ENCODE results near the gene SIGLEC14.

Gene SIGLEC14

DNA sequence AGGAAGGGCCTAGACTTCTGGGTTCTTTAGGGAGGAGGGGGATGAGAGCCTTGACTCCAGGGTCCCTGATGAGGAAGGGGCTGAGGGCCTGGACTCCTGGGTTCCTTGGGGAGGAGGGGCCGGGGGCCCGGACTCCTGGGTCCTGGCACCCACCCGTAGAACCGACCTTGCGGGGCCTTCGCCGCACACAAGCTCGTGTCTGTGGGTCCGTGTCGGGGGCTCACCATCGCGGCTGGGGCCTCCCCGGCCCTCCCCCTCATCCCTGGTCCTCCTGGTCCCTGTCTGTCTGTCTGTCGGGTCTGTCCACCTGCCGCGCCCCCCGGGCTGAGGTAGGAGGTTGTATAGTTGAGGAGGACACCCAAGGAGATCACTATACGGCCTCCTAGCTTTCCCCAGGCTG is 45.8 kb upstream of the SIGLEC14 start:
- H3K9ac ChIP-seq (ENCODE audit: low read length) = no peak overlapping the region
- no peaks in the 10 kb centered on the region for H4K20me1 ChIP-seq (ENCODE audit: insufficient read depth, low read length)
- H3K4me2 ChIP-seq (ENCODE audit: low read length) = no peak overlapping the region
- H3K4me1 ChIP-seq (ENCODE audit: insufficient read depth, low read length, severe bottlenecking) = peaks cover 17% of the 10 kb centered on the region
- H3K36me3 ChIP-seq (ENCODE audit: insufficient read depth, low read length) = no peaks in the 10 kb centered on the region
- H3F3A ChIP-seq (ENCODE audit: insufficient read depth, low read length) = no peaks in the 10 kb centered on the region
- no peaks in the 10 kb centered on the region for H3K9me3 ChIP-seq (ENCODE audit: low read length)
- TF ChIP-seq, protein P1, sequence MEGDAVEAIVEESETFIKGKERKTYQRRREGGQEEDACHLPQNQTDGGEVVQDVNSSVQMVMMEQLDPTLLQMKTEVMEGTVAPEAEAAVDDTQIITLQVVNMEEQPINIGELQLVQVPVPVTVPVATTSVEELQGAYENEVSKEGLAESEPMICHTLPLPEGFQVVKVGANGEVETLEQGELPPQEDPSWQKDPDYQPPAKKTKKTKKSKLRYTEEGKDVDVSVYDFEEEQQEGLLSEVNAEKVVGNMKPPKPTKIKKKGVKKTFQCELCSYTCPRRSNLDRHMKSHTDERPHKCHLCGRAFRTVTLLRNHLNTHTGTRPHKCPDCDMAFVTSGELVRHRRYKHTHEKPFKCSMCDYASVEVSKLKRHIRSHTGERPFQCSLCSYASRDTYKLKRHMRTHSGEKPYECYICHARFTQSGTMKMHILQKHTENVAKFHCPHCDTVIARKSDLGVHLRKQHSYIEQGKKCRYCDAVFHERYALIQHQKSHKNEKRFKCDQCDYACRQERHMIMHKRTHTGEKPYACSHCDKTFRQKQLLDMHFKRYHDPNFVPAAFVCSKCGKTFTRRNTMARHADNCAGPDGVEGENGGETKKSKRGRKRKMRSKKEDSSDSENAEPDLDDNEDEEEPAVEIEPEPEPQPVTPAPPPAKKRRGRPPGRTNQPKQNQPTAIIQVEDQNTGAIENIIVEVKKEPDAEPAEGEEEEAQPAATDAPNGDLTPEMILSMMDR (IDR thresholded peaks at IDR 0.05; ENCODE audit: low read length) = no peak
- no peak for TF ChIP-seq EZH2 (IDR thresholded peaks at IDR 0.05; ENCODE audit: borderline replicate concordance, low read length)
- H3K27ac ChIP-seq (ENCODE audit: low read depth, low read length, poor library complexity, severe bottlenecking) = no peak overlapping the region
- no peaks in the 10 kb centered on the region for H3K9me2 ChIP-seq (ENCODE audit: low read depth, low read length)
- no peak overlapping the region for H3K4me3 ChIP-seq (ENCODE audit: low read depth, low read length, poor library complexity, severe bottlenecking)
- H3K27me3 ChIP-seq (ENCODE audit: insufficient read depth, low read length) = no peaks in the 10 kb centered on the region
- no peaks in the 10 kb centered on the region for H3K79me2 ChIP-seq (ENCODE audit: insufficient read depth, low read length)
- no peak overlapping the region for H2AFZ ChIP-seq (ENCODE audit: low read length)

- Histone ChIP-seq H3K9me3 (ENCODE audit: low read length) (no peaks in the 10 kb centered on the region), H3K4me3 (ENCODE audit: low read depth, low read length, poor library complexity, severe bottlenecking) (no peak overlapping the region), H4K20me1 (ENCODE audit: insufficient read depth, low read length) (no peaks in the 10 kb centered on the region), H2AFZ (ENCODE audit: low read length) (no peak overlapping the region), H3K9me2 (ENCODE audit: low read depth, low read length) (no peaks in the 10 kb centered on the region), H3F3A (ENCODE audit: insufficient read depth, low read length) (no peaks in the 10 kb centered on the region), H3K79me2 (ENCODE audit: insufficient read depth, low read length) (no peaks in the 10 kb centered on the region), H3K4me1 (ENCODE audit: insufficient read depth, low read length, severe bottlenecking) (peaks cover 17% of the 10 kb centered on the region), H3K27ac (ENCODE audit: low read depth, low read length, poor library complexity, severe bottlenecking) (no peak overlapping the region), H3K4me2 (ENCODE audit: low read length) (no peak overlapping the region), H3K9ac (ENCODE audit: low read length) (no peak overlapping the region), H3K36me3 (ENCODE audit: insufficient read depth, low read length) (no peaks in the 10 kb centered on the region), H3K27me3 (ENCODE audit: insufficient read depth, low read length) (no peaks in the 10 kb centered on the region)
- no peak for TF ChIP-seq EZH2 (IDR thresholded peaks at IDR 0.05; ENCODE audit: borderline replicate concordance, low read length)
- TF ChIP-seq, protein P1 (IDR thresholded peaks at IDR 0.05; ENCODE audit: low read length) = no peak
Measured at GRCh38 chr19:51691584-51692428, 45.2 kb upstream of the SIGLEC14 start.

DNA sequence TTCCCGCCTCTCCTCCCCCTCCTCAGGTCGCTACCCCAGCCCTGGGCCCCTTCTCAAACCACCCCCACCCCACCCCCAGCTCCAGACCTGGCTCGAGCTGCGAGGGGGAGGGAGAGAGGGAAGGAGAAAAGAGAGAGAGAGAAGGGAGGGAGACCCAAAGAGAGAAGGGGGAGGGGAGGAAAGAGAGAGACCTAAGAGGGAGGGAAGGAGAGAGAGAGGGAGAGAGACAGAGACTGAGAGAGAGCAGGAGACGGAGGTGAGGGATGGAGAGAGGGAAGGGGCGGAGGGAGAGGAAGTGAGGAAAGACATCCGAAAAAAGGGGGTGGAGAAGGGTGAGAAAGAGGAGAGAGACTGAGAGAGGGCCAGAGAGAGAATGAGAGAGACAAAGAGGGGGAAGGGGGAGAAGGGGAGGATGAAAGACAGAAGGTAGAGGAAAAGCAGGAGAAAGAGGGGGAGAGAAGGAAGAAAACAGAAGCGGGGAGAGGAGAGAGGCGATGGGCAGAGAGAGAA is 44.5 kb upstream of the SIGLEC14 start:
- TF ChIP-seq EZH2 (IDR thresholded peaks at IDR 0.05; ENCODE audit: borderline replicate concordance, low read length) = no peak
- TF ChIP-seq, protein P1 (IDR thresholded peaks at IDR 0.05; ENCODE audit: low read length) = no peak
- H3K9ac ChIP-seq (ENCODE audit: low read length) = no peak overlapping the region
- no peaks in the 10 kb centered on the region for H3K79me2 ChIP-seq (ENCODE audit: insufficient read depth, low read length)

More for the DNA sequence above, 44.5 kb upstream of the SIGLEC14 start:
- Histone ChIP-seq H3K36me3 (ENCODE audit: insufficient read depth, low read length) (no peaks in the 10 kb centered on the region), H3K27me3 (ENCODE audit: insufficient read depth, low read length) (no peaks in the 10 kb centered on the region), H3K9me3 (ENCODE audit: low read length) (no peaks in the 10 kb centered on the region), H3F3A (ENCODE audit: insufficient read depth, low read length) (no peaks in the 10 kb centered on the region), H3K4me2 (ENCODE audit: low read length) (no peak overlapping the region; the same call in 1 of the 2 replicates), H2AFZ (ENCODE audit: low read length) (no peak overlapping the region), H3K27ac (ENCODE audit: low read depth, low read length, poor library complexity, severe bottlenecking) (no peak overlapping the region), H3K4me1 (ENCODE audit: insufficient read depth, low read length, severe bottlenecking) (peaks cover 17% of the 10 kb centered on the region), H3K4me3 (ENCODE audit: low read depth, low read length, poor library complexity, severe bottlenecking) (peak overlapping the region; percentile 61), H4K20me1 (ENCODE audit: insufficient read depth, low read length) (no peaks in the 10 kb centered on the region), H3K9me2 (ENCODE audit: low read depth, low read length) (no peaks in the 10 kb centered on the region)
